Stimulated activated CD8-positive, alpha-beta memory T cell treated with anti-CD3 and anti-CD28 coated beads, Interleukin-12 subunit alpha, Interleukin-12 subunit beta, amount 100 ng/mL, for 24 hours (primary cell): ENCODE results near the gene C2orf76.

ENCODE experiments used
- DNase-seq: peaks from one replicate; pipeline ENCODE4 v3.0.0-alpha.2; 2020; ENCODE audit errors: extremely low read depth

The C2orf76 gene

DNA sequence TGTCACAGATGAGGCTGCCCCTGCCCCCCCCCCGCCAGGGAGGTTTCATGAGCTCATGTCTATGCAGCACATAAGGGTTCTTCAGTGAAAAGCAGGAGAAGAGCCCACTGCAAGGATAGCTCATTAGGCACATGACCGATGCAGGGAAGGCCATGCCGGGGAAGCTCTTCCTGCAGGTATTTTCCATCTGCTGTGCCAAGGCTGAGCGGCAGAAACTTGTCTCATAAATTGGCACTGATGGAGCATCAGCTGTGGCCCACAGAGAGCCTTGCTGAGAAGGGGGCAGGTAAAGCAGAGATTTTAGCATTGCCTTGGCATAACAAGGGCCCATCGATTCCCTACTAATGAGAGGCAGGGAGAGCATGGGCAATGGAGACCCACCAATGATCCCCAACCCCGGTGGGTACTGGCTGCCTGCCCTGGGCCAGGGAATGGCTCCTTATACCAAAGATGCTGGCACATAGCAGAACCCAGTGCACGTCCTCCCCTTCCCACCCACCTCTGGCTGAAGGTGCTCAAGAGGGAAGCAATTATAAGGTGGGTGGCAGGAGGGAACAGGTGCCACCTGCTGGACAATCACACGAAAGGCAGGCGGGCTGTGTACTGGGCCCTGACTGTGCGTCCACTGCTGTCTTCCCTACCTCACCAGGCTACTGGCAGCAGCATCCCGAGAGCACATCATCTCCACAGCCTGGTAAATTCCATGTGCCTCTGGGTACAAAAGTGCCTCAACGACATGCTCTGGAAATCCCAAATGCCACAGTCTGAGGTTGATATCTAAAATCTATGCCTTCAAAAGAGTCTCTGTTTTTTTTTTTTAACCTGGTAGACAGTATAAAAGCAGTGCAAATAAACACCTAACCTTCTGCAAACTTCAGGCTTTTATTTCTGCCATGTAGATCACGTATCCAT, 101.6 kb downstream of the C2orf76 start:
- no peak for DNase-seq

DNA sequence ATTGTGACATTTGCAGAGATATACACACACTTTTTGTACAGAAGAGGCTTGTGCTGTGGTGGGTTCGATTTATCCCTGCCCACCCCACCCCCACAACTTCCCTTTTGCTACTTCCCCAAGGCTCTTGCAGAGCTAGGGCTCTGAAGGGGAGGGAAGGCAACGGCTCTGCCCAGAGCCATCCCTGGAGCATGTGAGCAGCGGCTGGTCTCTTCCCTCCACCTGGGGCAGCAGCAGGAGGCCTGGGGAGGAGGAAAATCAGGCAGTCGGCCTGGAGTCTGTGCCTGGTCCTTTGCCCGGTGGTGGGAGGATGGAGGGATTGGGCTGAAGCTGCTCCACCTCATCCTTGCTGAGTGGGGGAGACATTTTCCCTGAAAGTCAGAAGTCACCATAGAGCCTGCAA, 103.0 kb downstream of the C2orf76 start:
- no peak for DNase-seq

DNA sequence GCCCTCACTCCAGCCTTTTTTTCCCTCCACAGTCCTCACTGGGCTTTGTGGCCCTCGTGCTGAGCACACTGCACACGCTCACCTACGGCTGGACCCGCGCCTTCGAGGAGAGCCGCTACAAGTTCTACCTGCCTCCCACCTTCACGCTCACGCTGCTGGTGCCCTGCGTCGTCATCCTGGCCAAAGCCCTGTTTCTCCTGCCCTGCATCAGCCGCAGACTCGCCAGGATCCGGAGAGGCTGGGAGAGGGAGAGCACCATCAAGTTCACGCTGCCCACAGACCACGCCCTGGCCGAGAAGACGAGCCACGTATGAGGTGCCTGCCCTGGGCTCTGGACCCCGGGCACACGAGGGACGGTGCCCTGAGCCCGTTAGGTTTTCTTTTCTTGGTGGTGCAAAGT, 103.6 kb downstream of the C2orf76 start:
- no peak for DNase-seq

GRCh38 chr2:119261493-119262225, 105.0 kb downstream of the C2orf76 start:
- DNase-seq = no peak

GRCh38 chr2:119260646-119261492, 105.8 kb downstream of the C2orf76 start:
- DNase-seq = no peak

GRCh38 chr2:119259296-119259860, 107.3 kb downstream of the C2orf76 start:
- DNase-seq = no peak

- DNase-seq = no peak
Observed at GRCh38 chr2:119257198-119257597, 109.4 kb downstream of the C2orf76 start.

DNA sequence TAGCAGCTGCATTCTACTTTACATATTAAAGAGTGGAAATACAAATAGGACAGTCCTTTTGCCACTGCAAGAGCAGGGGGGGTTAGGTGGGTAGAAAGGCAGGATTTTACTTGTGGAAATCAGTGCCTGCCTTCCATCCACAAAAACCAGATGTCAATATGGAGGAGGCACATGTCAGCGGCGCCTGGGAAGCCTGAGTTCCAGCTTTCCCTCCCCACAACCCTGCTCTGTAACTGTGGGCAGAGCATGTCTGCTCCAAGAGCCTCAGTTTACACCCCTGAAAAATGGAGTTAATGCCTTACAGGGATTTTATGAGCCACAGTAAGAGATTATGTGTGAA, 110.1 kb downstream of the C2orf76 start:
- DNase-seq = no peak

DNA sequence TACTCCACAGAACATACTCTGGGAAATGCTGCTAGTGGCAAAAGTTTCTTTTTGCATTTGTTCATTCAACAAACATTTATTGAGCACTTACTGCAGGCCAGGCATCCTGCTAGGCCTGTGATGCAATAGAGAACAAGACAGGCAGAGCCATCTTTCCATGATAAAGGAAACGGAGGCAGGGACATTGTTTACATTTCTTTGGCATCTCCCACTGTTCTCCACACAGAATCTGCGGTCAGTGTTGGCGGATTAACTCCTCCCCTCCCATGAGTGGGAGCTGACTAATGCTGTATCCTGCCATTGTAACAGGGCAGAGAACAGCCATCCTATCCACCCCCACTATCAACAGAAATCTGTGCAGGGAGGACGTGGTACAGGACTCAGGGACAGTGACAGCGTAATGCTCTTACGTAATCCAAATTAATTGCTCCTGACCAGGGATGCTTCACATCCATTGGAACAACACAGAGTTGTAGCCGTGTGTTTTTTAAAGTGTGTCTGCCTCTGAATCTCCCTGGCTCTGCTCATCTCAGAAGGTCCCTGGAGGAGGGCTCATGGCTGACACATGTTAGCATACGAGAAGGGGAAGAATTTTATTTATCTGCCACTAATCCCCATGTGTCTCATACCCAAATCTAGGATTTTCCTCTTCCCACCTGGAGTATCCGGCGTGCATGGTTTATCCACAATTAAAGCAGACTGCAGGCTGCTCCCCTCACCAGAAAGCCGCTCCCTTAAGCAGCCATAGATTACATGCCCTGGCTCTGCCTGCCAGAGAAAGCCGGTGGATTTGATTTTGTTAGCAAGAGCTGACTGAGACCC, 110.7 kb downstream of the C2orf76 start:
- DNase-seq = no peak

GRCh38 chr2:119254601-119255080, 112.0 kb downstream of the C2orf76 start:
- DNase-seq = no peak

DNA sequence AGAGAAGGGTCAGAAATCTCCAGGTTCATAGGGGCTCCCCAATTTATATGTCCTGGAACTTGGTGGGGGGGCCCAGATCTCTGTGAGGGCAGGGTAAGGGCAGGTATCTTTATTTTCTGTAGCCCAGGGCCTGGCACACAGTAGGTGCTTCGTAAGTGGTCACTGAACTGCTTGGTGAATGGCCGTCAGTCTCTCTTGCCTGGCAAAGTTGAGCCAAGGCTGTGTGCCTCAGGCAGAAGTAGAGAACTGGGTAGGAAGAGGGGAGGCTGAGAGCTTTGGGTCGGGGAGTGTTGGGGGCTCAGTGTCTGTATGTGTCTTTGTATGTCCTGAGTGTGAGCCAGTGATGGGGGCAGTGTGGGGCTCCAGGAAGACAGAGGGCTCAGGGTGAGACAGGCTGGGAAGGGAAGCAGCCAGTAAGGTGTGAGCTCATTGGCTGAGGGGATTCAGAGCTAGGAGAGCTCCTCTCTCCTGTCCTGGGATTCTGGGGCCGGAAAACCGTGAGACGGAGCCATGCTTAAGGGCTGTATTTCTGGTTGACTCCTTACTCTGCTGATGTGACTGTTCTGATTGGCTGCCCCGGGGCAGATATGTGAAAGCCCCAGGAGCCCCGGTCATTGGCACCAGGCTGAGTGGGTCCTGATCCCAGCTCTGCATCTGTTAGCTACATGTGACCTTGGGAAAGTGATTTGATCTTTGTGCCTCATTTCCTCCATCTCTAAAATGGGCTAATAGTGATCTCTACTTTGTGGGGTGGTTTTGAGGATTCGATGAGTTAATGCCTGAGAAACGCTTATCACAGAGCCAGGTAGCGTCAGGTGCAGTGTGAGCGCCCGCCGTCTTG, 112.7 kb downstream of the C2orf76 start:
- no peak for DNase-seq

DNA sequence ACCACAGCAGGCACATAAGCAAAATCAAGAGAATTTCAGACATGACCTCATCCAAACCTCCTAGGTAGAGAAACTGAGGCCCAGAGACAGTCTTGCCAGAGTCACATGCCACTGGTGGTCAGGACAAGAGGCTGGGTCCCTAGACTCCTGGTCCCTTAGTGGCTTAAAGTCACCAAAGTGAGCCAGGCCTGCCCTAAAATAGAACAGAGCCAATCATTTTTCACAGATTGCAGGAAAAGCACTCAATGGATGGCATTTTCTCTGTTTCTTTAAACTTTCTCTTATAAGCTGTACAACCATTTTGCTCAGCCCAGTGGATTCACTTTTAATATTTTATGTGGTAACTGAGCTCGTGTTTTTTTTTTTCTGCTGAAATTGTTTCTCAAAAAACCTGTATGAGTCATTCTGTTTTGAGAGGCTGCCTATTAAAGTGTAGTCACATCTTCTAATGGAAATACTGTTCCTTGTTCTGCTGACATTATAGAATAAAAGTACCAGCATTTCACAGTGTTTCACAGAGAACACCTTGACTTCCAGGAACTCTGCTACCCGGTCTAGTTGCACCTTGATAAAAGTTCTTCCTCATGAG, 113.4 kb downstream of the C2orf76 start:
- DNase-seq = no peak
